Spleen (tissue), 11 donors: ENCODE data around the gene GSTA3. TPM values are rescaled to one million over a fixed set of nuclear protein-coding genes. Genes with fewer than 3 reads are reported as not detected.
"Not testable (repeated sequence)": the region's sequence is repeated elsewhere in the genome, so short reads cannot be mapped to it uniquely, and the experiment has no call there.

Experiments used
- DNase-seq: peaks from one replicate; pipeline ENCODE4 v3.0.0-alpha.2; 2020
- H3K27ac ChIP-seq, 8 donors: fragments of 200-600 bp; sonication (generic) in 7 of 8; 1 replicate in 4 of 8; 2 replicates in 4 of 8; pipeline versions ENCODE4 v1.5.0 to v1.8.0; 2016 to 2021; ENCODE audit warnings: inconsistent platforms in 4 of 8, mild to moderate bottlenecking in 4 of 8, moderate library complexity in 1 of 8
- H3K27me3 ChIP-seq, 7 donors: fragments of 200-600 bp; sonication (generic) in 6 of 7; replicated peaks in 1 of 7; 1 replicate in 4 of 7; 2 replicates in 3 of 7; pipeline versions ENCODE4 v1.5.0 to v1.8.0; 2016 to 2021; ENCODE audit warnings: inconsistent platforms in 3 of 7, mild to moderate bottlenecking in 1 of 7
- H3K36me3 ChIP-seq, 6 donors: fragments of 200-600 bp; sonication (generic) in 5 of 6; 1 replicate in 4 of 6; 2 replicates in 2 of 6; pipeline versions ENCODE4 v1.5.0 to v1.8.0; 2016 to 2021; ENCODE audit warnings: inconsistent platforms in 2 of 6
- H3K4me1 ChIP-seq, 6 donors: fragments of 200-600 bp; sonication (generic) in 5 of 6; 1 replicate in 3 of 6; 2 replicates in 3 of 6; pipeline versions ENCODE4 v1.5.0 to v1.8.0; 2016 to 2021; ENCODE audit warnings: inconsistent platforms in 3 of 6
- H3K4me3 ChIP-seq, 8 donors: fragments of 200-600 bp; sonication (generic) in 7 of 8; 1 replicate in 4 of 8; 2 replicates in 4 of 8; pipeline versions ENCODE4 v1.5.0 to v1.8.0; 2016 to 2021; ENCODE audit warnings: inconsistent platforms in 4 of 8, mild to moderate bottlenecking in 4 of 8, moderate library complexity in 2 of 8
- H3K9me3 ChIP-seq, 8 donors: fragments of 200-600 bp; sonication (generic) in 7 of 8; 1 replicate in 4 of 8; 2 replicates in 4 of 8; pipeline versions ENCODE4 v1.5.0 to v1.8.0; 2016 to 2021; ENCODE audit warnings: inconsistent platforms in 4 of 8
- CTCF ChIP-seq, 11 experiments: fragments of 200-600 bp in 7 of 11; fragments of 450-650 bp in 4 of 11; sonication (generic) in 4 of 11; IDR thresholded peaks in 8 of 11; conservative IDR thresholded peaks in 3 of 11; 1 replicate in 7 of 11; 2 replicates in 4 of 11; pipeline versions ENCODE4 v1.4.0 to v1.8.0; 2016 to 2021; ENCODE audit warnings: antibody characterized with exemption in 11 of 11, inconsistent platforms in 4 of 11, mild to moderate bottlenecking in 1 of 11
- POLR2A ChIP-seq, 3 donors: fragments of 450-650 bp; IDR thresholded peaks; one replicate each; pipeline ENCODE4 v1.5.1; 2017; ENCODE audit warnings: antibody characterized with exemption in 3 of 3, mild to moderate bottlenecking in 1 of 3
- POLR2AphosphoS5 ChIP-seq, 3 donors: sonication (generic); formaldehyde crosslinking; IDR thresholded peaks; one replicate each; pipeline ENCODE4 v1.5.1; 2017; ENCODE audit warnings: antibody characterized with exemption in 3 of 3
- WGBS, 5 donors: extraction: QIAGEN DNeasy Blood & Tissue Kit in 3 of 5; methylation state at CpG; one replicate each; pipeline versions ENCODE4 v1.1.5 to v1.1.7; 2013 to 2018; 5-methylcytosine and 5-hydroxymethylcytosine counted together
- intact Hi-C: fragments of 100-400 bp; cut with DNase I; formaldehyde crosslinking; loops from one replicate; pipeline ENCODE4 v1.15.0; 2023; ENCODE audit warnings: low total_unique reads
- polyA plus RNA-seq, 3 donors: library from polyadenylated mRNA; stranded (reverse); fragments of 200-250 nt; gene quantifications; one replicate each; pipeline ENCODE4 v1.2.1, GENCODE V29; 2013
- total RNA-seq, 7 donors: library from RNA; depleted of rRNA in 3 of 7; stranded (reverse); fragments of >200 nt in 3 of 7; fragmentation: NEBNext Ultra II Directional in 4 of 7; extraction: Animal tissue kit (Norgen Biotek cat#: 25700) in 4 of 7; gene quantifications; one replicate each; pipeline versions ENCODE4 v1.1.0 to v1.2.1, GENCODE V29; 2016 to 2021
- donor health status: healthy with polysubstance abuse.
- donor health status: DM: no; HTN: no; CAD: no; lungs with moderate emphysema.
- donor health status: DM: no; HTN: no; CAD: no.
- donor health status: Bipolar disorder and iron deficiency.
- donor health status: healthy.
- donor health status: DM: no; HTN: no; CAD: no.
- donor health status: DM: yes; HTN: yes; CAD: no.

GSTA3 gene
- total and polyA plus RNA-seq, 10 donors, result not detected

- Histone ChIP-seq H3K4me3 (no peak overlapping the region), H3K27me3 (no peaks in the 10 kb centered on the region), H3K27ac (no peak overlapping the region), H3K36me3 (no peaks in the 10 kb centered on the region), H3K4me1 (no peaks in the 10 kb centered on the region), H3K9me3 (no peaks in the 10 kb centered on the region)
- TF ChIP-seq POLR2A (IDR thresholded peaks at IDR 0.05) (no peak), CTCF (IDR thresholded peaks at IDR 0.05 in 8 of 11, conservative IDR thresholded peaks at IDR 0.05 in 3 of 11) (no peak), POLR2AphosphoS5 (IDR thresholded peaks at IDR 0.05) (no peak)
- WGBS, 5 donors, result 80 to 98% (median 88%) methylated on average over 1 of the region's 1 CpG
- intact Hi-C loops, result no loop called here
- DNase-seq, result no peak
Measured at GRCh38 chr6:52868240-52868639, 41.3 kb downstream of the GSTA3 start.

- H3K36me3 ChIP-seq, H3K9me3 ChIP-seq, intact Hi-C loops, H3K4me1 ChIP-seq, H3K4me3 ChIP-seq, DNase-seq, H3K27ac ChIP-seq: not testable (repeated sequence)
- WGBS, 5 donors, result 86 to 90% (median 88%) methylated on average over 6 to 7 of the region's 7 CpGs
- H3K27me3 ChIP-seq, result peaks cover 0 to 28% (median 0%) of the 10 kb centered on the region in 7 donors
Measured at GRCh38 chr6:52861151-52861550, 48.3 kb downstream of the GSTA3 start.

GRCh38 chr6:52858416-52858815, 51.1 kb downstream of the GSTA3 start:
- Histone ChIP-seq H3K9me3 (no peaks in the 10 kb centered on the region), H3K36me3 (no peaks in the 10 kb centered on the region), H3K27me3 (peaks cover 0 to 28% (median 0%) of the 10 kb centered on the region in 7 donors), H3K27ac (no peak overlapping the region), H3K4me1 (no peaks in the 10 kb centered on the region), H3K4me3 (no peak overlapping the region)
- intact Hi-C loops, result no loop called here
- no peak for DNase-seq
- 87 to 94% (median 89%) methylated on average over 4 of the region's 4 CpGs for WGBS, 5 donors
- TF ChIP-seq POLR2A (IDR thresholded peaks at IDR 0.05), result no peak
- no peak for TF ChIP-seq CTCF (IDR thresholded peaks at IDR 0.05 in 8 of 11, conservative IDR thresholded peaks at IDR 0.05 in 3 of 11)
- TF ChIP-seq POLR2AphosphoS5 (IDR thresholded peaks at IDR 0.05), result no peak

GRCh38 chr6:52856137-52856536, 53.4 kb downstream of the GSTA3 start:
- H3K4me1 ChIP-seq, DNase-seq, H3K36me3 ChIP-seq, H3K27ac ChIP-seq, H3K9me3 ChIP-seq, intact Hi-C loops, H3K4me3 ChIP-seq: not testable (repeated sequence)
- H3K27me3 ChIP-seq, result peaks cover 0 to 25% (median 0%) of the 10 kb centered on the region in 7 donors
- 0 to 30% (median 17%) methylated on average over 1 to 3 of the region's 3 CpGs for WGBS, 5 donors

- Histone ChIP-seq H3K27me3 (no peaks in the 10 kb centered on the region), H3K9me3 (peaks cover 0 to 9% (median 2%) of the 10 kb centered on the region in 8 donors), H3K4me3 (no peak overlapping the region), H3K27ac (no peak overlapping the region), H3K4me1 (no peaks in the 10 kb centered on the region), H3K36me3 (no peaks in the 10 kb centered on the region)
- DNase-seq, result no peak
- TF ChIP-seq POLR2A (IDR thresholded peaks at IDR 0.05) (no peak), CTCF (IDR thresholded peaks at IDR 0.05 in 8 of 11, conservative IDR thresholded peaks at IDR 0.05 in 3 of 11) (no peak), POLR2AphosphoS5 (IDR thresholded peaks at IDR 0.05) (no peak)
- 76 to 95% (median 85%) methylated on average over 4 of the region's 4 CpGs for WGBS, 5 donors
- intact Hi-C loops, result no loop called here
Measured at GRCh38 chr6:52849137-52849536, 60.4 kb downstream of the GSTA3 start.

Other genes starting within 250 kb of the GSTA3 start
- 10 to 100 TPM in 4 of 7 donors, 1 to 10 TPM in 3; 7.5 to 16.0 (median 11.0) TPM for gene TMEM14A, start 238.6 kb downstream of the GSTA3 start, total RNA-seq
- 10 to 100 TPM; 15.0 to 20.3 (median 16.6) TPM for gene TMEM14A, start 238.6 kb downstream of the GSTA3 start, polyA plus RNA-seq
- not detected for gene GSTA2, start 146.2 kb downstream of the GSTA3 start, total RNA-seq
- not detected for gene GSTA2, start 146.2 kb downstream of the GSTA3 start, polyA plus RNA-seq
- not detected for gene GSTA1, start 105.9 kb downstream of the GSTA3 start, total RNA-seq
- gene GSTA1, start 105.9 kb downstream of the GSTA3 start, polyA plus RNA-seq, result under 1 TPM in 2 of 3 donors, not detected in 1; 0.10 to 0.12 TPM
- not detected for gene GSTA5, start 68.9 kb downstream of the GSTA3 start, total RNA-seq
- gene GSTA5, start 68.9 kb downstream of the GSTA3 start, polyA plus RNA-seq, result not detected
- 10 to 100 TPM in 6 of 7 donors, 1 to 10 TPM in 1; 8.5 to 23.3 (median 14.8) TPM for gene GSTA4, start 85.6 kb upstream of the GSTA3 start, total RNA-seq
- 10 to 100 TPM; 13.0 to 19.4 (median 15.2) TPM for gene GSTA4, start 85.6 kb upstream of the GSTA3 start, polyA plus RNA-seq
- gene CILK1, start 152.1 kb upstream of the GSTA3 start, total RNA-seq, result 10 to 100 TPM in 4 of 7 donors, 1 to 10 TPM in 3; 7.0 to 15.7 (median 11.4) TPM
- gene CILK1, start 152.1 kb upstream of the GSTA3 start, polyA plus RNA-seq, result 1 to 10 TPM; 3.0 to 3.3 (median 3.3) TPM
- gene FBXO9, start 155.7 kb upstream of the GSTA3 start, total RNA-seq, result 100 to 1,000 TPM in 3 of 7 donors, 10 to 100 TPM in 4; 58.8 to 115 (median 99.7) TPM
- 10 to 100 TPM; 21.4 to 28.6 (median 25.1) TPM for gene FBXO9, start 155.7 kb upstream of the GSTA3 start, polyA plus RNA-seq
- gene GCM1, start 239.1 kb upstream of the GSTA3 start, total RNA-seq, result 1 to 10 TPM in 2 of 7 donors, under 1 TPM in 4, not detected in 1; 0.13 to 1.9 (median 0.42) TPM
- gene GCM1, start 239.1 kb upstream of the GSTA3 start, polyA plus RNA-seq, result under 1 TPM; 0.05 to 0.22 (median 0.06) TPM